Measurements from ENCODE around the gene CACNA1D.

- TF ChIP-seq POLR2AphosphoS5 (IDR thresholded peaks at IDR 0.05; ENCODE audit: low read depth, low read length): no peak
- no peak for TF ChIP-seq POLR2A (IDR thresholded peaks at IDR 0.05; ENCODE audit: low read depth, low read length)
These were observed 200.9 kb downstream of the CACNA1D start for GRCh38 chr3:53695324-53695690.

All from GM12892 (cell line).